NCI-H1436 (cell line): ENCODE measurements around the gene SIRPG.
"Not testable (repeated sequence)": the region's sequence is repeated elsewhere in the genome, so short reads cannot be mapped to it uniquely, and the experiment has no call there.

Experiments
- DNase-seq: peaks from one replicate; lab custom pipeline; 2025; lab: John Stamatoyannopoulos, UW

Gene SIRPG

DNA sequence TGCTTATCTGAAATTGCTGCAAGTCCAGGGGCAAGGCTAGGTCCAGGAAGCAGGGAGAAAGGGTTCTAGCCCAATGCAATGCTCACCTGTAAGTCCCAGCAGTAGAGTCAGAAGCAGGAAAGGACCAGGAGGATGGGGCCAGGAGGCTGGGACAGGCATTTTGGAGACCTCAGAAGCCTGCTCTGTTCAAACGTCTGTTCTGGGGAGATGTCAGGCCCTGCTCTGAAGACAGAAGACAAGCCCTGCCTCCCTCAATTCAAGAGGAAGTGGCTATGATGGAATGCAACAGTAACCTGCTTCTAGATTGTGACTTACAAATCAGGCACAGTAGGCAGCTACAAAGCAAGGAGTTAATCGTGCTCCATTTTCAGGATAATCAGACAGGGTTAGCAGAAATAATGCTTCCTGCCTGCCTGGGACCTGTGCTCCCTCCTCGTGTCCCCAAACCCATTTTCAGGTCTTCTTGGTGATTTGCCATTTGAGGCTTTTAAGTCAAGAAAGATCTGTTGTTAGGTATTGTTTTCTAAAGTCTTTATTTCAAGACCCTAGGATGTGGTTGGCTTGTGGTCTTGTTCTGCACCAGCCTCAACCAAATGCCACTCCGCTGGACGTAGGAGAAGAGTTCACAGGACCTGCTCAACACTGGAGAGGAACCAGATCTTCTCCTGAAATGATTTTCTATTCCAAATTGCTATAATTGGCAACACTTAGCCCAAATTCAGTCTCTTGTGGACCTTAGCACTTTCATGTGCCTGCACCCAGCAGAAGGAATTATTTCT, at the start of gene SIRPG:
TSS of gene SIRPG (minus strand) at position 224 of the 779 bp plus-strand sequence. CDS start at position 159, 65 bp downstream.
- no peak for DNase-seq

DNA sequence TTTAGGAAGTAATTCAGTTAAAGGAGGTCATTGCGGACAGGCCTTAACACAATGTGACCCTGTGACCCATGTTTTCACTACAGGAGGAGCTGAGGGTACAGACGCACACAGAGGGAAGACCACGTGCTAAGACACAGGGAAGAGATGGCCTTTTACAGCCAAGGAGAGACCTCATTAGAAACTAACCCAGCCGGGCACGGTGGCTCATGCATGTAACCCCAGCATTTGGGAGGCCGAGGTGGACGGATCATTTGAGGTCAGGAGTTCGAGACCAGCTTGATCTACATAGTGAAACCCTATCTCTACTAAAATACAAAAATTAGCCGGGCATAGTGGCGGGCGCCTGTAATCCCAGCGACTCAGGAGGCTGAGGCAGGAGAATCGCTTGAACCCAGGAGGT, 49.3 kb upstream of the SIRPG start:
- not testable (repeated sequence) for DNase-seq

DNA sequence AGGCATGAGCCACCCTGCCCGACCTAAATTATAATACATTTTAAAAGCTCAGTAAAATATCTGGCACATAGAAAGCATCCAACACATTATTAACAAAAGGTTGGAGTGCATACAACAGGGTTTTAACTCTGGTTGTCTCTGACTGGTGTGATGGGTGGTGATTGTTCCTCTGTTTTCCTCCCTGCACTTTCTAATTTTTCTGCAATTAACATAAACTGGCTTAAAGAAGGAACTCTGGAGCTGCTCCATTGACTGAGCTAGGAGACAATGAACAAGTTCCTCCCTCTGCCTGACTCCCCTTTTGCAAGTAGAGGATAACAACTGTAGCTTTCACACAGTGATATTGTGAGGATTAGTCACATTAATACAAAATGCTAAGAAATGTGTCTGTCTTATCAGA, 48.5 kb upstream of the SIRPG start:
- DNase-seq, result no peak

DNA sequence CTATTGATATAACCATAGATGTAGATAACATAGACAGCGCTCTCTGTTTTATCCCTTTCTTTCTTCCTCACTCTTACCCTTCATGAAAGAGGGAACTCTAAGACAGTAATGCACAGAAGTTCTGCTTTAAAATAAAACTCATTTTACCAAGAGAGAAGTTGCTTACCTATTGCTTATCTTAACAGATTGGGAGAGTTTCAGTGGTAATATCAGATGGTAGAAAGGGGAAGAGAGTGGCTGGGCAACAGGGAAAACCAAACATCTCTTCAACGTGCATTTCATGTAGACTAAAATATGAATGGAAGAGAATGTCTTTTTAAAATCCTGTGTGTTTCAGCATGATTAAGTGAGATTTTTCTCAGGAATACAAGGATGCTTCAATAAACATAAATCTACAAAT, 45.3 kb upstream of the SIRPG start:
- no peak for DNase-seq

DNA sequence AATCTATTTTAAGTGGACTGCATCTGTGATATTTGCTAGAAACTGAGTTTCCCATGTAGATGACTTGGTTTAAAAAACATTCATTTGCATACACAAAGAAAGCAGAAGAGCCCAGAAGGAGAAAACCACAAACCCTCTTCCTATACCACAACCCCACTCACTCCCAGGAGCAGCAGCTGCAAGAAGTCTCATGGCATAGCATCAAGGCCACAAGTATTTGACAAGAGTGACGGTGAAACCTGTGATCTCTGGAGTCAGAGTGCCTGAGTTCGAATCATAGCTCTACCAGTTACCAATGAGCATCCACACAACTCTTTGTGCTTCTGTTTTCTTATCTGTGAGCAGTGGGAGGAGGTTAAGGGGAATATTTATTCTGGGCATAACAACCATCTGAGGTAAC, 44.7 kb upstream of the SIRPG start:
- no peak for DNase-seq

DNA sequence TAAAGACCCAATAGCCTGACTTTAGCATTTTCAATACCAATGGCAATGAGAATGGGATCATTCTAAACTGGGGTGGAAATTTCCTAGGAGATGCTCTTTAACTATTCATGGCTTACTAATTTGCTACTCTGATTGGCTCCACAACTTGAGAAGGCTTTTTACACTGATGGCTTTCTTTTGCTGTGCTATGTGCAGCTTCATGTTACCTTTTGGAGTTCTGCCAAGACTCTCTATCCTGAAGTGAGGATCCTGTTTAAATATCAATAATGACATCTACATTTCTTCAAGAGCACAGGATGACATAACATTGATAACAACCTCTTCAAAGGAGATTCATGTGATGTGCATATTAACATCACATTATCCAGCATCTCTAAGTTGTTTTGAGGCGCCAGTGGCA, 43.4 kb upstream of the SIRPG start:
- peak; percentile 5 for DNase-seq

DNA sequence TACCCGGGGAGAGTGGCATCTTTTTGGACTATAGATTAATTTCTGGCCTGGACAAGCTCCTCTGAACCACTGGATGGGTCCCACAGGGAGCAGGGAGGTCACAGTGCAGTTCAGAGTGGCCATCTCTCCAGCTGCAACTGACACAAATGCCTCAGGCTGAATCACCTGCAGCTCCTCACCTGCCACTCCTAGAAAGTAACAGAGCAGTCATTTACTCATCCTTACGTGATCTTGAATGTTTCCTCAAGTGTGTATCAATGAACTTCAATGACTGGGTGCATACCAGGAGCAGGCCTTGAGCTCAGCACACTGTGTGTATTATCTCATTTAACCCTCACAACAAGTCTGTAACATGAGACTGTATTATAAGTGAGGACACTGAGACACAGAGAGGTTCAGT, 40.0 kb upstream of the SIRPG start:
- DNase-seq, result no peak

DNA sequence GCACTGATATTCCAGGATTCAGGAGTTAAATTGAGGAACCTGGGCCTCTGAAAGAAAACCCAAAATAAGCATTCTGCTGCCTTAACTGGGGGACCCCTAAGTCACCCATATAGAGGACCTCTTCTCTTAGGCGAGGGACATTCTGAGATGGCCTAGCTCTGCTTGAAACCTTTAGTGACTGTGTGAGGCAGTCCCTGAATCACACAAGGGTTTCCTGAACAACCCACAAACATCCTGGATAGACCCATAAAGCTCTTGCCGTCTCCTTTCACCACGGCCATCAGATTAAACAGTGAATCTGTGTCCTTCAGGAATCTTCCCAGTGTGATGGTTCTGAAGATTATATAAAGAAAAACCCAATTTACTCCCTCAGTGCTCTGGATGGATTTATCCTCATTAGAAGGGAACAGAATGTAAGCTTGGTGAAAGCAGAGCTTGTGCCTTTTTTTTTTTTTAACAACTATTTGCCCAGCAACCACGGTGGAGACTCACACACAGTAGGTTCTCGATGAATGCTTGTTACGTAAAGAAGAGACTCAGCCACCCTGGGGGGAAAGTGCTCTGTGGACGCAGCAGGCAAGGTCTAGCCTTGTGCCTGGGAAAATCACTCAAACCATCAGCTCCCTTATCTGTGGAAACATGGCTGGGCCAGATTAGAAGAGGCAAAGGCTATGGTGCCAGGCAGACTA, 39.1 kb upstream of the SIRPG start:
- no peak for DNase-seq

DNA sequence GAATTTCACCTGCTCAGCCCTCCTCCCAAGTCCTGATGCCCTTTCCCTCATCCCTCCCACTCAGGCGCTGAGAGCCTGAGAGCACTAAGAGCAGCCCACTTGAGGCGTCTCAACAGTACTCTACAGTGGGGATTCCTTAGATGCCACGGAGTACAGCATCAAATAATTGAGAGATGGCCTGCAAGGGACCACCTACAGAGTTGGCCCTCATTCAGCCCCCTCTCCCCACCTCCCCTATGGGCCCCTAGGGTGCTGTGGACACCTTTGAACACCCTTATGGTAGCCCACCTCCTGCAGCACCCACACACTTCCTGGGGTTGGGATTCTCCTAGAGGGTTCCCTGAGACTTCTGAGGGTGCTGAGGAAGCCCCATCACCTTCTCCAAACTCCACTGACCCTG, 37.1 kb upstream of the SIRPG start:
- no peak for DNase-seq

DNA sequence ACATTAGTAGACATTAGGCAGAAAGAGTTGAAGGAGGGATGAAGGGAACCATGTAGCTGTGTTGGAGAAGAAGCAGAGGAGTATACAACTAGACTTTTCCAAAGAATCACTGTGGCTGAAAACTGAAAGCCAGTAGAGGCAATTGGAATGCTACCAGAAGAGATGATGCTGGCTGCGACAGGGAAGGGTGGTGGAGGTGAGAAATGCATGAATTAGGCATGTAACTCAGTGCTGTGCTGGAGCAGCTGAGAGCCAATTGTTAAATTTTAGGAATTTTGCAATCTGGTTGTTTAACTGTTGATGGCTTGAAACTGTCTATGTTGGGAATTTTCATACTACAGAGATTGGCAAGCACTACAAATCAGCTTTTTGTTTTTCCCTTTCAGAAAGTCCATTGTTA, 35.8 kb upstream of the SIRPG start:
- no peak for DNase-seq

DNA sequence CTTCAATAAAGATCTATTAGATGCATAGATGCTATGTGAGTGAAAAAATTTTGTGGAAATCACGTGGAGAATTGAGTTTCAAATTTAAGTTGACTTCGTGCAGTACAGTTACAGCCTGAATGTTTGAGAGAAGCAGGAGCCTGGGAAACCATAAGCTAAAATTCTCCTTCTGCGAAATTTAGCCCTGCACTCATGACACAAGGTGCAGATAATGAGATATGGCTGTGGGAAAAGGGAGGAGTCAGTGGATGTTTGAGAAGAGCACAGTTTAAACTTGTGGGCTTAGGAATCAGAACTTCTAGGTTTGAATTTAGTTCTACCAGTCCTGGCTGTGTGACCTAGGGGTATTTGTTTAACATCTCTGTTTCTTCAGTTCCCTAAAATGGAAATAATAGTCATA, 32.1 kb upstream of the SIRPG start:
- DNase-seq, result no peak

DNA sequence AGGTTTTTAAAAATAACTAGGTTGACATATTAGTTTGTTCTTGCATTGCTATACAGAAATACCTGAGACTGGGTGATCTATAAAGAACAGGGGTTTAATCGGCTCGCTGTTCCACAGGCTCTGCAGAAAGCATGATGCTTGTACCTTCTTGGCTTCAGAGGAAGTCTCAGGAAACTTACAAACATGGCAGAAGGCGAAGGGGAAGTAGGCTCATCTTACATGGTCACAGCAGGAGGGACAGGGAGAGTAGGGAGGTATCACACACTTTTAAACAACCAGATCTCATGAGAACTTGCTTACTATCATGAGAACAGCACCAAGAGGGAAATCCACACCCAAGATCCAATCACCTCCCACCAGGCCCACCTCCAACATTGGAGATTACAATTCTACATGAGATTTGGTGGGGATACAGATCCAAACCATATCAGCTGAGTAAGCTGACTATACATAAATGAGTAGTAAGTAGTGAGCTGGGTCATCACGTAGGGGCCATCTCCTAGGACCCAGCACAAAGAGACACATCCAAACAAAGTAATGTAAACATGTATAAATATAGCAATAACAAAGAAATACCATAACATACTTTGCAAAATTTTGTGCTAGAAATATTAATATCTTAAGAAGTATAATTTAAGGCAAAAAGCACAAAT, 31.4 kb upstream of the SIRPG start:
- no peak for DNase-seq

DNA sequence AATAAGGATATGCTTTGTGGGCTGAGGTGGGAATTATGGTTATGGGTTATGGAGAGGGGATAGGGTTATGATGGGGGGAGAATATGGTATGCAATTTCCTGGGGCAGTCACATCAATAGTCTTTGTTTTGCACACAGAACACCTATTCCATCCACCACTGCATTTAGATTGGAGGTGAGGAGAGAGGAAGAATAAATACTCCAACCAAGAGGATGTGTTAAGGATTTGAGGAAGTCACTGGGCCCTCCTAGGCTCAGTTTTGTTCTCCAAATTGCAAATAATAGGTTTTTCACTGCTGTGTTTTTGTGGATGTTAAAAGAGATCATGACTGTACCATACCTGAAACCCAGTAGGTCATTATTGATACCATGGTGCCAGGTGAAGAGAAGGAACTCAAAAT, 29.5 kb upstream of the SIRPG start:
- DNase-seq, result no peak

DNA sequence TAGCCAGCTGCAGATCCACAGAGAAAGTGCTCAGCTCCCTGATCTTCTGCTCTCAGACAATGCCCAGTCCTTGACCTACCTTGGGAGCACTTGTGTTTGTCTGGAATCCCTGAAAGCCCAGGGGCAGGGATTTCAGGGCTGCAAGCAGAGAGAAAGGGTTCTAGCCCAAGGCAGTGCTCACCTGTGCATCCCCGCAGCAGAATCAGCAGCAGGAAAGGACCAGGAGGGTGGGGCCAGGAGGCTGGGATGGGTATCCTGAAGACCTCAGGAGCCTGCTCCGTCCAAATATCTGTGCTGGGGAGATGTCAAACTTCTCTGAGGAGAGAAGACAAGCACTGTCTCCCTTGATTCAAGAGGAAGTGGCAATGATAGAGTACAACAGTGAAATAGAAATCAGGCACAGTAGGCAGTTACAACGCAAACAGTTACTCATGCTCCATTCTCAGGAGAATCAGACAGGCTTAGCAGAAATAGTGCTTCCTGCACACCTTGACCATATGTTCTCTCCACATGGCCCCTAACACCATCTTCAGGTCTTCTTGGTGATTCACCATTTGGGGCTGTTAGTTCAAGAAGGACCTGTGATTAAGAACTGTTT, 28.7 kb upstream of the SIRPG start:
- DNase-seq, result no peak

DNA sequence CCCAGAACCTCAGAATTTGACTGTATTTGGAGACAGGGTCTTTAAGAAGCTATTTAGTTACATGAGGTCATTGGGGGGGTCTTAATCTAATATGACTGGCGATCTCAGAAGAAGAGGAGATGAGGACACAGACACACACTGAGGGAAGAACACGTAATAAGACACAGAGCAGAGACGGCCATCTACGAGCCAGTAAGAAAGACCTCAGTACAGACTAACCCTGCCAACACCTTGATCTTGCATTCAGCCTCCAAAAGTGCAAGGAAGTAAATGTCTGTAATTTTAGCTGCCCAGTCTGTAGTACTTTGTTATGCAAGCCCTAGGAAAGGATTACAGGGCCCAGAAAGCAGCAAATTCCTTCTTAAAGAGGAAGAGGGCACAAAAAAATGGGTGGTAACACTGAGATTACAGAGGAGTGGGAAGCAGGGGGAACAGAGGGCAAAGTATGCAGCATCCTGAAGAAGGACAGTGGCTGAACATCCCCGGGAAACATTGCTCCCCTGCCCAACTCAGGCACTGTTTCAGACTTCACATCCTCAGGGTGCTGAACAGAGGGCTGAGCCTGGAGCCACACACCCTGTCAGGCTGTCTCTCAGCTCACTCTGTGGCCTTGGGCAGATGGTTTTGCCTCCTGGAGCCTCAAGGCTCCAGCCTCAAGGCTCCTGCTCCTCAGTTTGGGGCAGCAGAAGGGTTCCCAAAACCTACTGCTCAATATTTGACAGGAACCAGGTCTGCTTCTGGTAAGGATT, 27.9 kb upstream of the SIRPG start:
- no peak for DNase-seq

DNA sequence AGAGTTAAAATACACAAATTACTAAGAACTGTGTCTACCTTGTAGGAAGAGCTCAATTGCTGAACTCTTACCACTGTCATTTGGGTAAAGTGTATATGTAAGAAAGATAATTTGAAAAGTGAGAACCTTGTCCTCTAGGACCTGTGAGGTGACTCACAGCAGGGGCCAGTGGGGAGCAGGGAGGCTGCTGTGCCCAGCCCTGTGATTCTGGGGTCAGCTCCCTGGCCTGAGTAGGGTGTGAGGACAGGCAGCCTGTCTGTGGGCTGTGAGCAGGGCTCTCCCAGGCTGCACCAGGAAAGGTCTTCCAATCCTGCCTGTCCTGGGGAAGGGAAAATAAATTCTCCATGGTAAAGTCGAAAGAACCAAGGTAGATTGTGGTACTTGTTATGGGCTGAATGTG, 27.3 kb upstream of the SIRPG start:
- no peak for DNase-seq

DNA sequence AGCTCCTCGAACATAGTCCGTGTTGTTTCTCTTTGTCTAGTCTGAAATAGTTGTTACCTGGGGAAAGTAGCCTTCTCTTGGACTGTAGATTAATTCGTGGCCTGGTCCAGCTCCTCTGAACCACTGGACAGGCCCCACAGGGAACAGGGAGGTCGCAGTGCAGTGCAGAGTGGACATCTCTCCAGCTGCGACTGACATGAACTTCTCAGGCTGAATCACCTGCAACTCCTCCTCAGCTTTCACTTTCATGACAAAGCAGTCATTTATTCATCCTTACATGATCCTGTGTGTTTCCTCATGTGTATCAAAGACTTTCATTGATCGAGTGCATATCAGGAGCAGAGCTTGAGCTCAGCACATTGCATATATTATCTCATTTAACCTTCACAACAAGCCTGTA, 19.1 kb upstream of the SIRPG start:
- DNase-seq, result no peak

DNA sequence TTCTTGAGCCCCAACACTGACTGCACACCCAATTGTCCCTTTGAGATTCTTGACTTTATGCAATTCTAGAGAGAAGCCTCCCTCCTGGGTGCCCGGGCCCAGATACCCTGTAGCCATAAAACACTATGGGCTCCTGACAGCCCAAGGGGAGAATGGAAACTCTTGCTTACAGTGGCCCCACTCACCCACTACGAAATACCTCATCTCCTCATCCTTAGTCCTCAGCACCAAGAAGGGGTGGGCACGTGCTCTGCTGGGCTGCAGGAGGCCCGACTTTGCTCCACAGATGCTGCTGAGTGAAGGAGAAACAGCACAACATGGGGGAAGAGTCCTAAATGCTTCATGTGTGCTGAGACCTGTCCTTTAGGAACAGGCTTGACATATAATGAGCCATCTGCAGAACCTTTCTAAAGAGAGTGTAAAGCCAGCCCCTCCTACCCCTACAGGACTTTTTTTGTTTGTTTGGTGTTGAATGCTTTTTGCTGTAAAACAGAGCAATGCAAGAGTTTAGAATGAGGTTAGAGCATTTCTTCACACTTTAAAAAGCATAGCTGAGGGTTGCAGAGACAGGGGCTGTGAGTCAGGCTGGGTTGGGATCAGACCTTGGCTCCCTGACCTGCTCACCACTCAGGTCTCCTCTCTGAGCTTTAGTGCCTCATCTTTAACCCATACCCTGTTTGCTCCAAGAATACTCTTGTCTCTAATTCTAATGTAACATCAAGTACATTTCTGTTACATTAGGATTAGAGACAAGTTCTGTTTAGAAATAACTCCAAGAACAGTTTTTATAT, 17.6 kb upstream of the SIRPG start:
- DNase-seq, result no peak

DNA sequence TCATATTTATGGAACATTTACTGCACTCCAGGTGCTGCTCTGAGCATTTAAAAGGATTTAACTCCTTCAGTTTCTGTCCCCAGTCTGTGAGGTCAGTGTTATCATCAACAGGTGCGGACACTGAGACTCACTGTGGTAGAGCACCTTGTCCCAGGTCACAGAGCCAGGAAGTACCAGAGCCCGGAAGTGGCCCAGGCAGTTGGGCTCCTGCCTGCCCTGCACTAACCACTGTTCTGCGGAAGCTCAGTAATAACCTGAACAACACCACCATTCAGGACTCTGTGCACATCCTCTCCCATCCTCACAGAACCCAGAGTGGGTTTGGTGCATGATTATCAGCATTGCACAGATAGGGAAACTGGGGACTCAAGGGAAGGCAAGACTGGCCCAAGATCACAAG, 16.8 kb upstream of the SIRPG start:
- no peak for DNase-seq

DNA sequence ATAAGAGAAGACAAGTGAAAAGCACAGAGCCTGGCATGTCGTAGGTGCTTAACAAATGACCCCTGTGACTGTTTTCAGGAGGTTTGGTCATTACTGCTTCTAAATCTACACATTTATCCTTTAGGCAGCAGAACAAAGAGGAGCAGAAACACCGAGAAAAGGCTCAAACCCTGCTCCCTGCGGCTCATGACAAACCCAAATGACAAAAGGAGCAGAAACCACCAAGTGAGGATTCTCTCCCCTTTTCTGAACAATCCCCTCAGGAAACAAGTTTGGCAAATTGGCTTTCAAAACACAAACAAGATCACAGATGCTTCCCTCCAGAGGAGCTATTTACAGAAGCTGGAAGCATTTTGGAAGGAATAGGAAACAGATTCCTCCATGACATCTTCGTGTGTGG, 15.8 kb upstream of the SIRPG start:
- no peak for DNase-seq

DNA sequence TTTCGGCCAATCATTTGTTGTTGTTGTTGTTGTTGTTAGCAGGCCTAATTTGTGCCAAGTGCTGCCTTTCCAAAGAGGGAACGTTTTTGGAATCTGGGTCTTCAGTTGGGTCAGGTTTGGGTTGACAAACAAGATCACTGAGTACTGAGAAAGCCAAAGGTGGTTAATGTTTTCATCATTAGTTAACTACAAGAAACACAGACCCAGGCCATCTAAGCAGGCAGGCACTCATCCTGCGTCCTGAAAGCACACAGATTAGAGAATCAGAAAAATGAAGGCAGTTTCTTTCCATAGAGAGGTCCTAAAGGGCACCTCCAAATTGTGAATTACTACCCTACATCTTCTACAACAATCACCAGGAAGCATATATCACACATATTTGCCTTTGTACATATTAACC, 15.1 kb upstream of the SIRPG start:
- no peak for DNase-seq
